Airway epithelial cell (primary cell): ENCODE data around the gene CDH13. TPM values are rescaled to one million over a fixed set of nuclear protein-coding genes. Genes with fewer than 3 reads are reported as not detected.

ENCODE experiments used
- total RNA-seq: library from RNA; depleted of rRNA; stranded (reverse); fragments of >200 nt; gene quantifications from 2 replicates; pipeline ENCODE4 v1.2.3, GENCODE V29; 2015

The CDH13 gene
- 25.1 and 28.4 TPM in 2 replicates for total RNA-seq

DNA sequence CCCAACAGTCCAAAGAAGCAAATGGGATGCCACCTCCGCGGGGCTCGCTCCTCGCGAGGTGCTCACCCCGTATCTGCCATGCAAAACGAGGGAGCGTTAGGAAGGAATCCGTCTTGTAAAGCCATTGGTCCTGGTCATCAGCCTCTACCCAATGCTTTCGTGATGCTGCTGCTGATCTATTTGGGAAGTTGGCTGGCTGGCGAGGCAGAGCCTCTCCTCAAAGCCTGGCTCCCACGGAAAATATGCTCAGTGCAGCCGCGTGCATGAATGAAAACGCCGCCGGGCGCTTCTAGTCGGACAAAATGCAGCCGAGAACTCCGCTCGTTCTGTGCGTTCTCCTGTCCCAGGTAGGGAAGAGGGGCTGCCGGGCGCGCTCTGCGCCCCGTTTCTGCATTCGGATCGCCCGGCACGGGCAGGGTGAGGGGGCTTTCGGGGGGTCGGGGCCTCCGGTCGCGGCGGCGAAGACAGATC lies at the start of gene CDH13:
Gene CDH13, plus strand, starts transcription at position 179 of the 471 bp plus-strand sequence.

DNA sequence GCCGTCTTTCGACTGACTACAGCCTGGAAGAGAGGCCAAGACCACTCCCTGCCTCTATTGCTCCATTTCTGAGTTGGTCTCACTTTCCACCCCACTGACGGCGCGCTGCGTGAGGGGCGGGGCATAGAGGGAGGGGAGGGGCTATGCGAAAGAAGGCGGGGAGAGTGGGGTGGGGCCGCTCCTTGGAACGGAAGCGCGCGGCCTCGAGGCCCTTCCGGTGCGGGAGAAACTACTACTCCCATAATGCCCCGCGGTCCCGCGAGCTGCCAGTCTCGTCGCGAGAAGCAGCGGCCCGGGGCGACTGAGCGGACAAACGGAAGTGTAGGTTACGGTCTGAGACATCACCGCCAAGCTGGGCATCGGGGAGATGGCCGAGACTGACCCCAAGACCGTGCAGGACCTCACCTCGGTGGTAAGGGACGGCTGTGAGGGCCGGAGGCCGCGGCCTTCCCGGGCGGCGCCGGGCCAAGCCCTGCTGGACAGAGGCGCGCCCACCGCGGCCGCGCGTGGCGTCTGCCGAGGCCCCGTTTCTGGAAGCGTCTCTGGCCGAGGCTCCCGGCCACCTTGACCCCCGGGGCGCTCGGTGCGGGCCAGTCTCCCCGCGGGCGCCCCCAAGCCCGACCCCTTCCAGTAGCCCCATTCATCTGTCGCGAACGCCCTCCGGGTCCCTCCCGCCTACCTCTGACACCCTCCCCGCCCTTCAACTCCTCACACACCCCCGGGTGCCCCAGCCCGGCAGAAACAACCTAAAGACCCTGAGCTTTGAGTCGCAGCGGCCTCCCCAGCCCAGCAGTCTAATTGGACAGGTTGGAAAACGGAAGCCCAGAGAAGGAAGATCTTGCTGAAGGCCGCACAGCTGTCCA lies 1181.2 kb downstream of the CDH13 start, which contains the start of gene HSBP1:
Gene HSBP1, plus strand, starts transcription at position 269 of the 863 bp plus-strand sequence. Its CDS starts 99 bp downstream, at position 368.

